SK-MEL-5 (cell line): ENCODE data around the gene RSPH1. TPM values are rescaled to one million over a fixed set of nuclear protein-coding genes. Genes with fewer than 3 reads are reported as not detected.

Source experiments
- DNase-seq: peaks from one replicate; pipeline ENCODE4 v3.0.0-alpha.2; 2016; ENCODE audit warnings: low read depth, low spot score
- in situ Hi-C: cut with HindIII; loops from 2 replicates; pipeline ENCODE4 v1.10.0; 2016; ENCODE audit warnings: low sequenced_read_pairs, high pct_unique_total_duplicates, low pct_unique_long_range_greater_than_20kb
- total RNA-seq: library from RNA; depleted of rRNA; stranded (reverse); fragments of >200 nt; shearing (Covaris generic); gene quantifications from 2 replicates; pipeline ENCODE4 v1.2.3, GENCODE V29; 2014

The RSPH1 gene
- total RNA-seq, 1 experiment from 2014 or later: 0.11 TPM

DNA sequence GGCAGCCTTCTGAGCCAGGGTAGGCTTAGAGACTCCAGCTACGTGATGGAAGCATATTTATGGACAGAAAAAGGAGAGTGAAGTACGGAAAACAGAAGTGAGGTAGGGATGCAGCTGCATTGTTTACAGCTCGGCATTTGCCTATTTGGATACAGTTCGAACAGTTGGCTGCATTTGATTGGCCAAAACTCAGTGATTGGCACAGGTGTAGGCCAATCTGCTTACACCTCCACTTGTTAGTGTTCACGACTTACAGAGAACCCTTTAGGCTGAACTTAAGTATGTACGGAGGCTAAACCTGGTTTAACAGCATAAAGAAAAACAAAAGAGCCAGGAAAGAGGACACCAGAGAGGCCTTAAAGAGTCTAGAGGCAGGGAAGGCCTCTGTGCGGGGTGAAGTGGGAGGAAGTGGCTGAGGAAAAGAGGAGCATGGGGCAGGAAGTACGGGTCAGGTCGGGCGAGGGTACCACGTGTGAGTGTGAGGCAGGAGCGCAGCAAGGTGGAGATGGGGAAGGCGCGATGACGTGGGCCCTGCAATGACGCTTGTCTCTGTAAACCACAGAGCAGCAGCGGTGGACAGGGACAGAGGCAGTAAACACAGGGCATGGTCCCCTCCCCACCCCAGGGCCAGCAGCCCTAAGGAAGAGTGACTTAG, 32.0 kb downstream of the RSPH1 start:
- in situ Hi-C loops: no loop called here
- peak; percentile 49 for DNase-seq

GRCh38 chr21:42461881-42462877, 33.8 kb downstream of the RSPH1 start:
- DNase-seq: no peak
- in situ Hi-C loops: no loop called here

DNA sequence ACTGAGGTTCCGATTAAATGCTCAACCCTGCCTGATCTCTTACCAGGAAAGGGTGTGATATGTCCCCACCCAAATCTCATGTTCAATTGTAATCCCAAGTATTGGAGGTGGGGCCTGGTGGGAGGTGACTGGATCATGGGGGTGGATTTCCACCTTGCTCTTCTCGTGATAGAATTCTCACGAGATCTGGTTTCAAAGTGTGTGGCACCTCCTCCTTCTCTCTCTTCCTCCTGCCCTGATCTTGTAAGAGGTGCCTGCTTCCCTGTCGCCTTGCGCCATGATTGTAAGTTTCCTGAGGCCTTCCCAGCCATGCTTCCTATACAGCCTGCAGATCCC, 34.9 kb downstream of the RSPH1 start:
- in situ Hi-C loops: no loop called here

DNA sequence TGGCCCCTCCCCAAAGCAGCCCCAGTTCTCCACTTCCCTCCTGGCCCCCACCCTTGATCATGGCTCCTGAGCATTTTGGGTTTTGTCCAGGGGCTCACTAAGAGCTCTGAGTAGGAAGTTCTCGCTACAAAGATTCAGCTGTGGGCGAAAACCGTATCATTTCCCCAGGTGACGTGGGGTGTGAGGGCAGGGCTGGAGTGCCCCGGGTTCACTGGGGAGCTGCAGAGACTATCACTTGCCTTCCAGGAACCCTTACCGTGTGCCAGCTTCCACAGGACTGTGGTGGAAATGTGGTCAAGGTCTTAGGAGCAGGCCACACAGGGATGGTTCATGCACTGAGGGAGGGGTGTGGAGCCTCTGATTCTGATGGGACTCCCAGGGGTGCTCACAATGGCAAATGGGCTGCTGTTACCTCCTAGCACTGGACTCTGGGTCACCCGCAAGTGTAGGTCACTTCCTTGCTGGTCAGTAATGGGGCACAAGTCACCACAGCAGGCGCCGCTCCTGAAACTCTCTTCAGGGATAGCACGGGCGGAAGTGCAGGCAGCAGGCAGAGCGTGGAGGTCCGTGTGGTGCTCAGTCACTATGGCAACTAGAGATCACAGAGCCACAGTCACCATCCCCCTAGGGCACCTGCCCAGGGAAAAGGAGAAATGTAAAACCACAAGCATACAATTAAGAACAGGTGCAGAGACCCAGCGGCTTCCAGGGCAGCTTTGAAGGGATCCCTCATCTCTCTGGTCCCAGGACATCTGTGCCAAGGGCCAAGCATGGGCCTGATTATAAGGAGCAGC, 35.4 kb downstream of the RSPH1 start:
- DNase-seq: no peak
- in situ Hi-C loops: no loop called here

More for the DNA sequence above, 34.9 kb downstream of the RSPH1 start:
- no peak for DNase-seq

DNA sequence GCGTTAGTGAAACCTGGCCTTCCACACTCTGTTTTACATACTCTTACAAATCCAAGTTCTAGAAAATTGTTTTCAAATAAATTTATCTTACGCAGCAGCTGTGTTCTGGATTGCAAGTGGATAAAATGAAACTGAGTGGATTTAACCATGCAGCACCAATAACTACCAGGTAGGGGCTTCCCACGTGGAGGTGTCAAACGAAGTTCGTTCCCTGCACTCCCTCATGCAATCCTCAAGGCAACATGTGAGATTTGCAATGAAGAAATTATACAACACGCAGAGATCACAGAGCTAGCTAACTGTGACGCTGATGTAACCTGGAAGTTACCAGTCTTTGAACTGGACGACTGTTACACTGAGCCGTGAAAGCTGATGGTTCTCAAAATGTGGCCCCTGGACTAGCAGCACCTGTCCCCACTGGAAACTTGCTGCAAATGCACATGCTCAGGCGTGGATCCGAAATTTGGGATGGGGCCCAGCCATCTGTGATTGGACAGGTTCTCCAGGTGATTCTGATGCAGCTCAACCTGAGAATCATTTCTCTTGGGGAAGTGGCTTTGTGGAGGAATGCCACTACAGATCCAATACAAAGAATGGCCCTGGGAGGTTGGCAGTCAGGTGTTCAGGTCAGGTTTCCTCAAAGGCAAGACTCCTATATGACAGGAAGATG, 36.3 kb downstream of the RSPH1 start:
- DNase-seq: no peak
- in situ Hi-C loops: no loop called here

- no peak for DNase-seq
- in situ Hi-C loops: no loop called here
These were observed 37.0 kb downstream of the RSPH1 start for GRCh38 chr21:42459082-42459460.

DNA sequence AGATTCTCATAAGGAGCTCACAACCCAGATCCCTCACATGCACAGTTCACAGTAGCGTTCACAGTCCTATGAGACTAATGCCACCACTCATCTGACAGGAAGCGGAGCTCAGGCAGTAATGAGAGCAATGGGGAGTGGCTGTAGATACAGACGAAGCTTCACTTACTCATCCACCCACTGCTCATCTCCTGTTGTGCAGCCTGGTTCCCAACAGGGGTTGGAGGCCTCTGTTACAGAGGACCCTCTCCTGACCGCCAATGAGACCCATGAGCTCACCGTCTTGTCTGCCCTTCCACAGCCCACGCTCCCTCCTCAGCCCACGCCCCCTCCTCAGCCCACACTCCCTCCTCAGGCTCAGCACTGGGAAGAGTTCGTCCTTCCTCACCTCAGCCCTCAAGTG, 39.6 kb downstream of the RSPH1 start:
- in situ Hi-C loops: no loop called here
- DNase-seq: peak; percentile 30

GRCh38 chr21:42455754-42456440, 40.1 kb downstream of the RSPH1 start:
- DNase-seq: no peak

DNA sequence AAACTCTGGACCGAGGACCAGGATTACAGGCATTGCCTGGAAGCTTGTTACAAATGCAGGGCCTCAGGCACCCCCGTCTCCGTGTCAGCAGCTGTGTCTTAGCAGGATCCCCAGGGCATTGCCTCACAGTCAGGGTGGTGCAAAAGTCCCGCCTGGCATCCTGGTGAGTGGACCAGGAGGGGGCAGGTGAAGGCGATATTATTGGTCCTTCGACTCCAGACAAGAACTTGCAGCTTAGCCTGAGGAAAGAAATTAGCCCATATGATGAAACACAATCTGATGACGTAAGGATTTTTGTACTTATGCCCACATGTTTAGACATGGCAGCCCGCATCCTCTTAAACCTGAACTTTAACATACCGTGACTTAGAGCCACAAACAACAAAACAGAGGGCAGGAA, 40.8 kb downstream of the RSPH1 start:
- DNase-seq: no peak
- in situ Hi-C loops: no loop called here

More at GRCh38 chr21:42455754-42456440, 40.1 kb downstream of the RSPH1 start:
- in situ Hi-C loops: no loop called here

- DNase-seq: no peak
- in situ Hi-C loops: no loop called here
These were observed 41.2 kb downstream of the RSPH1 start for GRCh38 chr21:42454786-42455185.

- no peak for DNase-seq
- in situ Hi-C loops: no loop called here
These were observed 41.9 kb downstream of the RSPH1 start for GRCh38 chr21:42453986-42454570.

- in situ Hi-C loops: no loop called here
- DNase-seq: no peak
These were observed 42.6 kb downstream of the RSPH1 start for GRCh38 chr21:42453224-42453985.

GRCh38 chr21:42452401-42453223, 43.4 kb downstream of the RSPH1 start:
- in situ Hi-C loops: no loop called here

DNA sequence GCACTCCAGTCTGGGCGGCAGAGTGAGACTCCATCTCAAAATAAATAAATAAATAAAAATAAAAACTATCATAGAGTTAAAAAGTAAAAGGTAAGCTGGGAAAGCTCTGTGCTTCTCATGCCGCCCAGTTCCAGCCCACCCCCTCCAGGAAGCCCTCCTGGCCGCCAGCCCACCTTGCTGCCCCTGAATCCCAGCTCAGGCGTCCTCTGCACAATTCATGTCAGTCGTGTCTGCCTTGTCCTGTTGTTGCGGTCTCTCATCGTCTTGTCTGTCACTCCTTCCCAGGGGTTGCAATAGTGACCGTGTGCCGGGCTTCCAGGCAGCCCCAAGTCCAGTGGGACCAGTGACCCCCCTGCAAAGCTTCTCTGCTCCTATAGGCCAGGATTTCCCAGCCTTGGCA, 44.1 kb downstream of the RSPH1 start:
- in situ Hi-C loops: no loop called here

More at GRCh38 chr21:42452401-42453223, 43.4 kb downstream of the RSPH1 start:
- no peak for DNase-seq

GRCh38 chr21:42448686-42449085, 47.3 kb downstream of the RSPH1 start:
- in situ Hi-C loops: no loop called here
- no peak for DNase-seq

More for the DNA sequence above, 44.1 kb downstream of the RSPH1 start:
- DNase-seq: no peak
